GM18858 (cell line): Measurements from ENCODE around the gene UBQLN1.
A peak's percentile ranks its signal among the peaks of the same experiment; 100 is the strongest.
"Not testable (repeated sequence)": the region's sequence is repeated elsewhere in the genome, so short reads cannot be mapped to it uniquely, and the experiment has no call there.

Source experiments
- ATAC-seq: cut with Tn5 transposase; IDR thresholded peaks from one replicate; pipeline ENCODE4 v1.9.1; 2021; ENCODE audit not compliant: unreplicated experiment

Gene UBQLN1

GRCh38 chr9:83633676-83634075 lies 74.1 kb downstream of the UBQLN1 start:
- ATAC-seq, result no peak

GRCh38 chr9:83633255-83633654 lies 74.5 kb downstream of the UBQLN1 start:
- no peak for ATAC-seq

- no peak for ATAC-seq
These were observed 76.8 kb downstream of the UBQLN1 start for GRCh38 chr9:83630938-83631457.

GRCh38 chr9:83629433-83630104 lies 78.2 kb downstream of the UBQLN1 start:
- no peak for ATAC-seq

- ATAC-seq, result no peak
These were observed 79.2 kb downstream of the UBQLN1 start for GRCh38 chr9:83628540-83628939.

- ATAC-seq, result no peak
These were observed 82.6 kb downstream of the UBQLN1 start for GRCh38 chr9:83625178-83625577.

- ATAC-seq, result peak; percentile 5
These were observed 84.1 kb downstream of the UBQLN1 start for GRCh38 chr9:83623679-83624076.

- ATAC-seq, result peak; percentile 73
These were observed 84.6 kb downstream of the UBQLN1 start, which contains the start of gene IDNK for GRCh38 chr9:83622939-83623678. Gene IDNK (plus strand): TSS chr9:83623143. CDS start chr9:83623172, 29 bp downstream.

- peak; percentile 23 for ATAC-seq
These were observed 85.3 kb downstream of the UBQLN1 start for GRCh38 chr9:83622433-83622938.

- ATAC-seq, result no peak
These were observed 86.7 kb downstream of the UBQLN1 start for GRCh38 chr9:83620841-83621636.

- no peak for ATAC-seq
These were observed 90.5 kb downstream of the UBQLN1 start for GRCh38 chr9:83617299-83617698.

GRCh38 chr9:83613298-83613697 lies 94.5 kb downstream of the UBQLN1 start:
- ATAC-seq, result not testable (repeated sequence)
